NCI-H187 (cell line): Measurements from ENCODE around the gene TRAPPC4.

ENCODE experiments used
- DNase-seq, 2 experiments: peaks; one replicate each; lab custom pipeline; 2025; lab: John Stamatoyannopoulos, UW

Gene TRAPPC4

GRCh38 chr11:119067371-119068222, 49.0 kb downstream of the TRAPPC4 start, which contains the start of gene VPS11:
VPS11 (plus strand) TSS chr11:119067818; CDS start chr11:119067824, 6 bp downstream.
- DNase-seq: peak; percentile 81 to 89
